GM19023 (cell line): ENCODE measurements around the gene FYB1.

Experiments used
- ATAC-seq: cut with Tn5 transposase; IDR thresholded peaks from one replicate; pipeline ENCODE4 v1.9.1; 2021; ENCODE audit warnings: mild to moderate bottlenecking, moderate library complexity; ENCODE audit not compliant: unreplicated experiment

FYB1 gene

DNA sequence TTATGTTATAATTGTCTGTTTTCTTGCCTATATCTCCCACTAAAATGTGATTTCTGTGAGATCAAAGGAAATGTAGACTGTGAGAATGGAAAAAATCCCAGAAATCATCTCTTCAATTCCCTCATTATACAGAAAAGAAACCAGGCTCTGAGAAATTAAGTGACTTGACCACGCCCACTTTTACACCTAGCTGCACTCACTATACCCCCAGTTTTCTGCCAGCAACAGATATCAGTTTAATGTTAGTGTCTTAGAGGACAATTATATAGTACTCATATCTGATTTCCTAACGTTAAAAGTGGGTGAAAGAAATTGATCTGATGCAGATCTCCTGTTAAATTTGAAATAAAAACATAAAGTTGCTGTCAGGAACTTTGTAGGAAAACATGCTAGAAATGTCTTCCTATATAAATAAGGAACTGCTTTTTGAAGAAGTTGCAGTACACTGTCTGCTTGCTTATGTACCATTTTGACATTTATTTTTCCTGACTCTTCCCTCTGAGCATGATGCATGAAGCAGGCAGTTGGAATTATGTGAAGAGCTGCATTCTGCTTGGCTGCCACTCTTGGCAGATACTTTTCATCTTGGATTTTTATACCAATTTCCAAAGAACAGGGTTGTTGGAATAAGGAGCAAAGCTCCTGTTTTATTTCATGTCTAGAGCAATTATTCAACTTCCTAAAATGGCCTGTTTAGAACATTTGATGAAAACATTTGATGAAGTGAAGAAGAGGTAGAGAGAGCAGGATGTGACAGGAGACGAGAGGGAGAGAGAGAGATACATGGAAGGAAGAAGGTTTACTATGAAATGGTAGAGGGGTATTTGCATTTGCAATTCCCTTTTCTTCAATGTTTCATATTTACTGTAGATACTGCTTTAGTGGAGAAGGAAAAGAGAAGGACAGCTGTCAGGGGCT, 87.9 kb downstream of the FYB1 start:
- no peak for ATAC-seq

DNA sequence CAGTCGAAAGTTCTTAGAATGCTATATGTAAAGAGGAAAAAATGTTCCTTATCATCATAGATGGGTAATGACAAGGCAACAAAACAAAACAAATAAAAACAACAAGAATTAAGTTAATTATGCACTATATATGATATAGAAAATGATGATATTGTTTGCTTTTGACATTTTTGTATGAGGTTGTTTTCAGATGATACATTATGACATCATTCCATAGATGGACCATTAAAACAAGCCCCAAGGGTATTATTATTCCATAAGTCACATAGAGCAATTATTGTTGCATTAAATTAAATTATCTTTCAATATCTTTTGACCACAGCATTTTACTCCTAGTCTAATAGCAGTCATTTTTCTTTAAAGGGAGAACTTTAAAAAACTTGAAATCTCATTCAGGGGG, 88.6 kb downstream of the FYB1 start:
- no peak for ATAC-seq

DNA sequence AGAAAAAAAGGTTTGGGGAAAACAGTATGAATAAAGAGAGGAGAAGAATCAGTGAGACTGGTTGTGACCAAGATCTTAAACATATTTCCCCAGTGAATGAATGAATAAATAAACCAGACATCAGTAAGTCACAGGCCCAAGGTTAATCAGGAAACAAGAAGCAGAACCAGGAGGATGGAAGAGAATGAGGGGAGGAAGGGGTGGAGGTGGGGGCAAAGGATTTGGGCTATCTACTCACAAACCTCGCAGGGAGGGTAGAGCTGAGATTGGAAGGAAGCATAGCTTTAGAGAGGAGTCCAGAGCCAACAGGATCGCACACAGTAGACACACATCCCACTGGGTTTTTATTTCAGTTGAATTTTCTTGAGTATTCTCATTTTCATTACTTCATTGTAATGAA, 97.4 kb downstream of the FYB1 start:
- no peak for ATAC-seq

DNA sequence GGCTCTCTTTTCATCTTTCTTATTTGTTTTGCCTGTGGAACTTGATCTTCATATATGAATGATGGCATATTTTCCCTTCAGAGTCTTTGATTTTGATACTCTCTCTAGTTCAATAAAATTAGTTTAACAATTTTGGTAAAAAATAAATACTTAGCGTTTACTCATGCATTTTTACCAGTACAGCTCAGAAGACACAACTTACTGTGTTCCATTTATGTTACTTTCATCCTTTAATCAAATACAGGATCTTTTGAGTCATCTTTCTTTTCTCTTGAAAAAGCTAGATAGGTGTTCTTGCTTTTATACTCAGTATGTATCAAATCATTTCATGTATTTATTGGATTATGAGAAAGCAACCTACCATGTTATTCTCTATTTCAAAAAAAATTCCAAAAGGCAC, 98.0 kb downstream of the FYB1 start:
- no peak for ATAC-seq

DNA sequence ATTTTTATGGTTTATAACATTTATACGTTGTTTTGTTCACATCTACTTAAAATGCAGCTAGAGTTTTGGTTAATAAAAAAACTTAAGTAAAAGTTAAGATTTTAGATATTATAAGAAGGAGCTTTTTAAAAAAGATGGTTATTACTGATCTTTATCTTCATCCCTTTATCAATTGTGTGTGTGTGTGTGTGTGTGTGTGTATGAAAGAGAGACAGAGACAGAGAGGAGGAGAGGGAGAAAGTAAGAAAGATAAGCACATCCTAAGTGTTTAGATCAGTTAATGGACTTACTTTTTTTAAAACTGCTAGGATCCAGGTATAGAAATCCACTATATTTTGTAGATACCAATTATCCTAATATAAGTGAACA, 99.3 kb downstream of the FYB1 start:
- ATAC-seq = no peak

DNA sequence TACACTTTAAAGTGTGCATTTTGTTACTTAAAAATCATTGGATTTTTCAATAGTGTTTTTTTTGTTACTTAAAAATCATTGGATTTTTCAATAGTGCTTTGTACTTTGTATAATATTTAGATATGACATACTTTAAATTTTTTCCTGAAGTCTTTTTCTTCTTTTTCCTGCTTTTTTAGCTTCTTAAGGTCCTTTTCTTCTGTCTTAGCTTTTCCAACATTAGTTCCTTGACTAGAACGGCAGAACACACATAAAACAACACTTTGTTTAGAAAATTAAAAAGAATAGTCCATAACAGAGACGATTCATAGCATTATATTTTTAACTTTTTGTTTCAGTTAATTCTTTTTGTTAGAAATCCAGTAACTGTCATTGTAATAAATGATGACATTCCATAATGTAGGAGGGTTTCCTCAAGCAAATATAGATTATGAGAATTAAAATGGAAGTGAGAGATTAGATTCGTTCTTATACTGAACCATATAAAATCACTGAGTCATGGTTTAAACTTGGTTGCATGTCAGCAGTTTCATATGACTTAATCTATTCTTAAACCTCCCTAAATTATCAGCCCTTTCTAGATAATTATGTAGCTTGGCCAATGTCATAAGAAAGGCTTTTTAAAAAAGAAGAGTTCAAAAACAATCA, 99.8 kb downstream of the FYB1 start:
- no peak for ATAC-seq

DNA sequence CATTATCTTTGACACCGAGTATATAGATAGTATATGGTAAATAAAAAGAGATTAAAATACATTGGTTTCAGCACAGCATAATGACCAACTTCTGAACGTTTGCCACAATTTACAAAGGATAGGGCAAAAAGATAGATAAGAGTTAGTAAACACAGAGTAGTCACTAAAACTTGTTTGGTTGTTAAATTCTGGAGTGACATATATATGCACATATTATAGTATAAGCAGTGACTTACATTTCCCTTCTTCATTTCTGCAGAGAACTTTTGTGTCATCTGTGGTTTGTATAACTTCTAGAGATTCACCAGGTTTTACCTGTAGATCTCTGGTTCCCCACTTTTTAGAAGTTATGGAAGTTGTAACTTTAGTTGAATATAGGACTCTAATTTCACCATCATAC, 100.7 kb downstream of the FYB1 start:
- ATAC-seq = no peak

DNA sequence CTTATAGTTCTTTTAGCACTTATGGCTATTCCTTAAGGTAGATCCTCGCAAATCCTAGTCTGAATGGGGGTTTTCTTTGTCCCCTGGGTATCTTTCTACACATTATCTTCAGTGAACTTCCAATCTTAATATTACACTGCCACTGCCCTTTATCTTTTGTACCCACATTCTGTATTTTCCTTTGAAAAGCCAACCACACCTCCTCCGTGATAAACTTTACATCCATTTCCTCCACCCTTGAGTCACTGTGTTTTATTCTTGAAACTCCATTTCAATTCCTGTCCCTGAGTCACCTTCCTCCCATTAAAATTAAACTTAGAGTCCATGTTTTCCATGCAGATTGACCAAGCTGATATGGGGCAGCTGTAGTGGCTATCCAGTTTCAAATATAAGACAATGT, 102.0 kb downstream of the FYB1 start:
- no peak for ATAC-seq

DNA sequence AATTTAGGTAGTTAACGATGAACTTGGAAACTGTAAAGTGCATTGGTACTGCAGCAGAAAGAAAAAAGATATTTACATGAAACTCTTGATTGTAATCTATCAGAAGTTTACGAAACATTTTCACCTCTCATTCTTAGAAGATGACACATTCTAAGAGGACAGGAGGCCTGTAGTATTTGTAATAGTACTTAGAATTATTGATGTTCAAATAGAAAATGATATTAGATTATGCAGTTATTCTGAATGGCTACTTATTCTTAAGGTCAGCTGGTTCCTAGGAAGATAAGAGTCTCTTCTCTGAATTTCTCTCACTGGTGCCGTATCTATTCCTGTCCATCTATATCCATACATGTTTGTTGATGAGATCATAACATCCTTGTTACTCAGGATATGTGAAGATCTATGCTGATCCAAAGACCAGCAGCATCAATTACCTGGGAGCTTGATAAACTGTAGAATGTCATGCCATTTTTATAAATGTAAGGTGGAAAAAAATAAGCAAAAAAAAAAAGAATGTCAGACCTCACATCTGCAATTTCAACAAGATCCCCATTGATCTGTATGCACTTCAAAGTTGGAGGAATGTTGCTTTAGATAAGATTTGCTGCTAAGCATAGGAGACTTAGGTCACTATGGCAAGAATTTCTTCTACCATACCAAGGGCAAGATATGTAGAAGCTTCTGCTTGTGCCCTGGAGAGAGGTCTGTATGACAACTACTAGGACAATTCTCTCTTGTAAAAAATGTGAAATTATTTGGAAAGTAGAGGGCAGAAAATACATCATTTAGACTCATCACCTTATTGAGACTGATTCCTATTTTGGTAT, 102.8 kb downstream of the FYB1 start:
- no peak for ATAC-seq

DNA sequence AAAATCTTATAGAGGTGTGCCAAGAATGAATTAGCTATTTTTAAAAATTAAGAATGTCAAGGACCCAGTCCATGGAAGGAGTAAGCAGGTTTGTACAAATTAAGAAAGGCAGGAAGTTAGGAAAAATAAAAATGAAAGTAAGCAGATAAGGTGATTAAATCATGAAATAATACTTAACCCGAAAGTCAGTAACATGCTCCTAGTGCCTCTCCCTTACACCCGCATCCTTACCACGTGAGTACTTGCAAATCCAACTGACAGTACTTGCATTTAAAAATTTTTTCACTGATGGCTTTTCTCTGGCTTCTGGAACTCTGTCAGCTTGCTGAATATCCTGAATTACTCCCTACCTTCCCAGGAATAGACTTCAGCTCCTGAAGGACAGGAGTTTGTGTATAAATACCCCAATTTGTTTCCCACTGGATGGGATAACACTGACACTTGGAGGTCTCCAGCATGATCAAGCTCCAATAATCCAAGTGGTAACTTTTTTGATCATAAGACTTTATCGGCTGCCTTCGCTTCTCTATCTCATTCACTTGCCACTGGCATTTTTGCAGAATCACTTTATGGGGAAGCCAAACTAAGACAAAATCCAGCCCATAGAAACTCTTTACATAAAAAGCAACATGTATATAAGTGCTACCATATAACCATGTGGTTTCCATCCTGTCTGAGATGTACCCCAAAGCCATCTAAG, 103.6 kb downstream of the FYB1 start:
- ATAC-seq = no peak

DNA sequence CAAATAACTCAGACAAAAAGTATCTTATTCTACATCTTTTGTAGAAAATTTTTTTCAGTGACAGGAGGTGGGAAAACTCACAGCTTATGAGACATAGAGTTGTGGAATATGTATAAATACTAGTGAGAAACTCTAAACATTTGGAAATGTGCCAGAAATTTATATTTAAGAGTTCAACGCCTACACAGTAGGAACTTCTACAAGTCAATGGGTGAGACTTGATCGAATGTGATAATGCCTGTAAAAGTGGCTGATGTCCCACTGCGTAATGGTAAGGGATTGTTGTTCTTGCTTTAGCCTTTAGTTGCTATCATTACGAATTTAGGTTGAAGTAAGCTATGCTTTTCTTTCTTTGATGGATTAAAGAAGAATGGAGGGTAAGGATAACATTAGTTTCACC, 105.2 kb downstream of the FYB1 start:
- ATAC-seq = no peak

DNA sequence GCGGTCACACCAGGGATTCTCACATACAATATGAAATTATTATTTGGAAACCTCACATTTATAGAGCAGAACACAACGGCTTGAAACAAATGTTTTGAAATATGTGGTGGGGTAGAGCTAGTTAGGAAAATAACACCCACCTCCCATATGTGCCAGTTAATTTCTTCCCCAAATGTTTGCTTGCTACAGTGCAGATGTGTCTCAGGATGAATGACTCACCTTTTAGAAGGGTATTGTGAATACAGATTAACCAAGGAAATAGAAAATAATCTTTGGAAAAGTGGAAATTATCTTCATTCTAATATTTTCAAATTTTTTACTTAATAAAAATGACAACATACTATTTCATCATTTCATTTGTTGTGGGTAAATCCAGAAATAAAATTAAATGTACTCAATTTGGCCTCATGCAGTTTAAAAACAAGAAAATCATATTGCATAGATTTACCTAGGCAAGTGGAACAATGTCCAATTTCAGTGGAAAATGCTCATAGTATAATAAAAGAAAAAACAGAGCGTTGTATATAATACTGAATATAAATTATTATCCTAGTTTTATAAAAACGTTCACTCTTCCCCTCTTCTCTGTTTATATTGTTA, 105.9 kb downstream of the FYB1 start:
- no peak for ATAC-seq

DNA sequence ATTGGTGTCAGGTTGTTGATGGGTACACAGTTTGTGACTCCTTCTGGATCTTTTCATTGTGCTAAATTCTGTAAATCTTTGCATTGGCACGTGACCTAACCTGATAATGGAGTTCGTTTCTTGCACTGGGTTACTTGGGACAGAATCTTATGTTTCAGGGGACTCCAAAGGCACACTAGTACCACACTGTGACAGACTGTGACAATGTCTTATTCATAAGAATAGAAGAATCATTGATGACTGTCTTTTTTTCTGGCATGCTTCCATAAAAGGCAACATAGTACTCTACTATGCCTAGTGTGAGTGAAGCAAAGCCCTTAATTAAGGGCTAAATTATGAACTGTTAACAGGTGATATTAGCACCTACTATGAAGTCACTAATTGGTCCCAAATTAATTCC, 109.8 kb downstream of the FYB1 start:
- no peak for ATAC-seq

DNA sequence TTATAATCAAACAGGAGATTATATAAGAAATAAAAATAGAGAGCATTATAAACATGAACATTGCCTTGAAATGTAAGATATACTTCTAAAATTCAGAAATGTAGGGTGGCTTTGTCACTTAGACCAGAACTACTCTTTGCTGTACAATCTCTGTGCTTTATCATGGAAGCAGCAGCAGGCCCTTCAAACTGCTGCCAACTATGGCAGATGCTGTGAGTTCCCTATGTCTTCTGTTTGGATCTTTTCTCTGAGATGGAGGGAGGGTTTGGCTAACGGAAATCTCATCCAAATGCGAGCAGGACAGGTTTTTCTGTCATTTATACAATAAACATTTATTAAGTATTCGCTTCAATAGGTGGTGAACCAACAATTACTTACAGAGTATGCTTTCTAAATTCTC, 110.4 kb downstream of the FYB1 start:
- no peak for ATAC-seq

DNA sequence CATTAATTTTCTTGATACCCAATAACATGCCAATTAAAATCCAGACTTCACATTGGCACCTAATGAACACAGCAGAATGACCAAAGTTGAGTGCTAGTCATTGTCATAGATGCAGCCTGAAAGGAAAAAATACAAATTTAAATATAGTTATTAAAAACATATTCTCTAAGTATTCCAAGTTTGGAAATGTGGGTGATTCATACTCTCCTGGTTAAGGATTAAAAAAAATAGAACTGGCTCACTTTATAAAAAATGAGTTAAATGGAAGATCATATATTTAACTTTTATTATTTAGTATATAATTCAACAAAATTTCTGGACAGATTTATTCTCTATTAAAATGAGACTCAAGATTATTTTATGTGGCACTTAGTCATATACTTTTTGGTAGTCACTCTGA, 112.0 kb downstream of the FYB1 start:
- ATAC-seq = no peak

DNA sequence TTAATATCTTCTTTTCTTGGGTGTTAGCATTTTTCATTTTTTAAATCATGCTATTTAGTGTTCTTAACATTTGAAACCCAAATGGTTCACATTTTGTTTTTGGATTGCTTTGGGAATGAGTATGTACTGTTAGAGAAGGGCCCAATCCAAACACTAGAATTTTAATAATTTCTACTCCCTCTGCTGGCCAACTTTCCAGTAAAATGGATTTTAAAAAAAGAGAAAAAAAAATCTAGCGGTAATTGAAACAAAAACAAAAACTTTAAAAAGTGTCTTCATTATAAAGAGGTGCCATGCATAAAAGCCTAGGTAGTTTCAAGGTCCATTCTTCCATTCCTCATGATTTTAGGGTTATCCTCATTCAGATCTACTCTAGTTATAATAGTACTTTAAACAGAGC, 113.0 kb downstream of the FYB1 start:
- ATAC-seq = no peak

DNA sequence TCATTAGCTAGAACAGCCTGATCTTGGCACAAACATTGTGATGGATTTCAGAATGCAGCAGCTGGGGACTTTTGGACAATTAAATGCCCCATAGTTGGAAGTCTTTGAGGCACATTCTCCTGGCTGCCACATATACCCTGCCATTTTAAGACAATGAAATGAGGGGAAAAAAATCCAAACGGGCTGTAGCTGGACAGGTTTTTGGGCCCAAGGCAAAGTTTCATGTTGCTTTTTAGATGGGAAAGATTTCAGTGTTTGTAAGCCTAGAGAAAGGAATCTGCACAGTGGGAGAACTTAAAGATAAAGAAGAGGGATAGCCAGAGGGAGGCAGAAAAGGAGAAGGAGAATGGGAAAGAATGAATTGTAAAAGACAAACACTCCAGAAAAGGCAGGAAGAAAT, 115.1 kb downstream of the FYB1 start:
- ATAC-seq = no peak

DNA sequence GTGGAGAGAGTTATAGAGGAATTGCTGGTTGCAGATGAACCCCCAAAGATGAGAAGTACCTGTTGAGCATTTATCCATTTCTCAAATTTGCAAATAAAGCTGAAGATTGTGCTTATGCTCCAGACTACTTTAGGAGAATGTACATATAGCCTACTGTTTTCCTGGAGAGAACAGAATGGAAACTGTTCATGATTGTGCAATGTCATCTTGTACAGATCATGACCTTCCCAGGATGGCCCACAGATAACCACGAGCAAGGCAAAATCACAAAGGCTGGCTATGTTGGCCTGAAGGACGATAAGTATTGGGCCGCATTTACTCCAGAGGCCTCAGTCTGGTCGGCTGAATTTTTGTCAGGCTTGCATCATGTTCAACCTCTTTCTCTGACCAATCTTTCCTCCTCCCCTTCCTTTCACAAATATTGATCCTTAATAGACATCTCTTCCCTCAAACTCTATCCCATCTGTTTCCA, 116.6 kb downstream of the FYB1 start:
- ATAC-seq = no peak

DNA sequence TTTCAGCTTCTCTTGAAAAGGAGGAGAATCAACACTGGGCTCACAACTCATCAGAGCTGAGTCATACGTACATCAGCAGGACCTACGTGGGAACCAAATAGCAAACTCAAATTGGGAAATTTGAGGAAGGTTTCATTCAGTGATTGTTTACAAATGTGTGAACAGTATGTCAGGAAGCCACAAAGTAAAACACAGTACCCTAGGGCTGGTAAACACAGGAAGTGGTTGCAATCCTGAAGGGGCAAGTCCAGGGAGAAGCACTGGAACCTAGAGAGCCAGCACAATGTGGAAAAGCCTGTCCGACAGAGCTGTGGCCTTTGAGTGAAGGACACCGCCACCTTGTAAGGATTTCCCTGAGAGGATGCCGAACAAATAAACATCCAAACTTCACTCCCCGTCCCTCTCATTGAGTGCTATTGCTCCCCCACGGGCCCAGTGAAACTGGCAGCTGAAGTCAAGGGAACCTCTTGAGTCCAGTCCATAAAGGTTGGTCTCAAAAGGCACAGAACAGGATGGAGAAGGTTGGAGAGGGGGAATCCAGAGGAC, 118.4 kb downstream of the FYB1 start:
- ATAC-seq = no peak

DNA sequence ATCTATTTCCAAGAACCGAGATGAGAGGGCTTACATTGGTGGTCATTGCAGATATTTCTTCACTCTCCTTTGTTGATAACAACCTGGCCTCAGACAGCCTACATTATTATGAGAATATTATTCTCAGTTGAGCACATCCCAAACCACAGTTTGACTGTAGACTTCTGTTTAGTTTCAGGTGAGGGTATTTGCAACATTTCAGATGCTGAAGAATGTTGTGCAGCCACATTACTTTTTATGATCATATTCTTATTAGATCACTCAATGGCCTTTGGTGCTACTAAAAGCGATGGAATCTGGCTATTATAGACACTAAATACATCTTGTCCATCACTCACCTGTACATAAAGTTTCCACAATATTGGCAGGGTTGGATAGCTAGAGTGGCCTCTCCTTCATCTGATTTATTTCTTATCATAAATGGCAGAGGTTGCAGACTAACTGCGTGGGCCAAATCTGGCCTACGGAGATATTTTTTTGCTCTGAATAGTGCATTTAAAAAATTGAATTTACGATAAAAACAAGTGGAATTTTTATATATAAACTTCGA, 119.0 kb downstream of the FYB1 start:
- no peak for ATAC-seq
